H1 (cell line): Measurements from ENCODE around the gene TTL. TPM values are rescaled to one million over a fixed set of nuclear protein-coding genes. Genes with fewer than 3 reads are reported as not detected.

ENCODE experiments used
- CTCF ChIA-PET: fragments of 300-600 bp; sonication (Branson Sonifier 250); formaldehyde crosslinking; loops from one replicate; lab custom pipeline; 2021; ENCODE audit not compliant: partially characterized antibody; lab: Charles Lee
- POLR2A ChIA-PET: fragments of 300-600 bp; sonication (Branson Sonifier 250); formaldehyde crosslinking; loops from one replicate; lab custom pipeline; 2021; ENCODE audit warnings: inconsistent platforms; ENCODE audit not compliant: partially characterized antibody; lab: Charles Lee
- DNase-seq, 2 experiments: peaks; one replicate each; pipeline versions ENCODE4 v3.0.0 to v3.0.0-alpha.2; 2010 to 2022; ENCODE audit warnings: low spot score in 2 of 2, low read depth in 1 of 2, mixed read lengths in 1 of 2
- FAIRE-seq: peaks from 2 replicates; lab custom pipeline; 2011; peaks lifted over from hg19 to GRCh38; lab: Jason Lieb, UNC
- H2AFZ ChIP-seq: 2 replicates; pipeline ENCODE4 v1.8.1; 2012; ENCODE audit warnings: low read length, inconsistent platforms
- H2AK5ac ChIP-seq: 2 replicates; pipeline ENCODE4 v1.6.1; 2013; ENCODE audit warnings: low read depth, low read length
- H2BK120ac ChIP-seq: replicated peaks from 2 replicates; pipeline ENCODE3; 2013; ENCODE audit warnings: low read depth, low read length, inconsistent platforms
- H2BK12ac ChIP-seq: 2 replicates; pipeline ENCODE4 v1.6.1; 2013; ENCODE audit warnings: low read depth, low read length
- H2BK15ac ChIP-seq: 2 replicates; pipeline ENCODE4 v1.6.1; 2013; ENCODE audit warnings: low read length
- H2BK20ac ChIP-seq: 2 replicates; pipeline ENCODE4 v1.6.1; 2013; ENCODE audit warnings: low read length
- H2BK5ac ChIP-seq: 2 replicates; pipeline ENCODE4 v1.6.1; 2013; ENCODE audit warnings: low read depth, low read length
- H3K14ac ChIP-seq: 2 replicates; pipeline ENCODE4 v1.6.1; 2013; ENCODE audit warnings: inconsistent platforms; ENCODE audit not compliant: insufficient read length
- H3K18ac ChIP-seq: 2 replicates; pipeline ENCODE4 v1.6.1; 2013; ENCODE audit warnings: low read length; ENCODE audit errors: extremely low read depth
- H3K23ac ChIP-seq: 2 replicates; pipeline ENCODE4 v1.6.1; 2013; ENCODE audit warnings: inconsistent platforms; ENCODE audit not compliant: insufficient read length
- H3K23me2 ChIP-seq: 2 replicates; pipeline ENCODE4 v1.6.1; 2013; ENCODE audit warnings: low read depth, low read length
- H3K27ac ChIP-seq: 2 replicates; pipeline ENCODE4 v1.6.1; 2011; ENCODE audit warnings: low read depth, low read length, inconsistent platforms
- H3K27me3 ChIP-seq, 4 experiments: replicated peaks in 1 of 4; 1 replicate in 1 of 4; 2 replicates in 3 of 4; pipeline versions ENCODE4 v1.6.1 to v1.8.1; 2011 to 2013; ENCODE audit warnings: low read length in 3 of 4, mild to moderate bottlenecking in 3 of 4, inconsistent platforms in 2 of 4, mixed read lengths in 2 of 4, moderate library complexity in 1 of 4; ENCODE audit not compliant: control insufficient read depth in 3 of 4, insufficient read depth in 3 of 4; ENCODE audit errors: extremely low read depth in 1 of 4
- H3K36me3 ChIP-seq, 4 experiments: 2 replicates each; pipeline versions ENCODE4 v1.6.1 to v1.8.1; 2011 to 2013; ENCODE audit warnings: mild to moderate bottlenecking in 4 of 4, low read length in 3 of 4, moderate library complexity in 2 of 4, control low read depth in 1 of 4, inconsistent platforms in 1 of 4; ENCODE audit not compliant: insufficient read depth in 4 of 4, control insufficient read depth in 2 of 4
- H3K4ac ChIP-seq: replicated peaks from 2 replicates; pipeline ENCODE3; 2013; ENCODE audit warnings: low read length, low read depth, mixed read lengths, inconsistent platforms; ENCODE audit not compliant: insufficient read length
- H3K4me1 ChIP-seq, 4 experiments: replicated peaks in 1 of 4; 1 replicate in 1 of 4; 2 replicates in 3 of 4; pipeline versions ENCODE4 v1.6.1 to v1.8.1; 2011 to 2013; ENCODE audit warnings: low read length in 3 of 4, inconsistent platforms in 2 of 4, mixed read lengths in 1 of 4; ENCODE audit not compliant: insufficient read depth in 4 of 4, control insufficient read depth in 3 of 4
- H3K4me2 ChIP-seq, 2 experiments: 2 replicates each; pipeline versions ENCODE4 v1.6.1 to v1.8.1; 2011 to 2013; ENCODE audit warnings: low read depth in 2 of 2, low read length in 2 of 2, control low read depth in 1 of 2, inconsistent platforms in 1 of 2, mild to moderate bottlenecking in 1 of 2; ENCODE audit not compliant: insufficient read depth in 1 of 2
- H3K4me3 ChIP-seq, 4 experiments: fragments of 200-600, 300-600 bp in 1 of 4; sonication (generic), shearing (Covaris generic), sonication (Bioruptor Twin) in 1 of 4; 2 replicates each; pipeline versions ENCODE4 v1.5.1 to v1.8.1; 2011 to 2016; ENCODE audit warnings: low read length in 4 of 4, low read depth in 3 of 4, control low read depth in 2 of 4, inconsistent platforms in 2 of 4, mild to moderate bottlenecking in 2 of 4, mixed read lengths in 1 of 4, moderate library complexity in 1 of 4; ENCODE audit not compliant: insufficient read depth in 2 of 4; ENCODE audit errors: extremely low read depth in 1 of 4
- H3K56ac ChIP-seq: replicated peaks from 2 replicates; pipeline ENCODE3; 2013; ENCODE audit warnings: low read depth, mild to moderate bottlenecking, mixed read lengths, low read length, inconsistent platforms; ENCODE audit not compliant: insufficient read length
- H3K79me1 ChIP-seq: 2 replicates; pipeline ENCODE4 v1.6.1; 2013; ENCODE audit warnings: low read depth, low read length, control low read depth
- H3K79me2 ChIP-seq, 2 experiments: 2 replicates each; pipeline versions ENCODE4 v1.6.1 to v1.8.1; 2012 to 2013; ENCODE audit warnings: low read length in 2 of 2, mild to moderate bottlenecking in 2 of 2, inconsistent platforms in 1 of 2; ENCODE audit not compliant: insufficient read depth in 2 of 2, control insufficient read depth in 1 of 2
- H3K9ac ChIP-seq, 4 experiments: replicated peaks in 1 of 4; 1 replicate in 1 of 4; 2 replicates in 3 of 4; pipeline versions ENCODE4 v1.6.1 to v1.8.1; 2011 to 2013; ENCODE audit warnings: low read depth in 3 of 4, low read length in 3 of 4, control low read depth in 2 of 4, mild to moderate bottlenecking in 2 of 4, moderate library complexity in 2 of 4, inconsistent platforms in 1 of 4; ENCODE audit errors: extremely low read depth in 1 of 4
- H3K9me3 ChIP-seq, 2 experiments: 2 replicates each; pipeline versions ENCODE4 v1.6.1 to v1.8.1; 2012 to 2013; ENCODE audit warnings: mild to moderate bottlenecking in 2 of 2, moderate library complexity in 2 of 2, control low read depth in 1 of 2, inconsistent platforms in 1 of 2, low read depth in 1 of 2, low read length in 1 of 2, mixed read lengths in 1 of 2; ENCODE audit not compliant: insufficient read depth in 2 of 2
- H4K20me1 ChIP-seq, 2 experiments: replicated peaks in 1 of 2; 2 replicates each; pipeline versions ENCODE3 to v1.8.1; 2011 to 2013; ENCODE audit warnings: inconsistent platforms in 2 of 2, low read length in 2 of 2, mild to moderate bottlenecking in 1 of 2; ENCODE audit not compliant: insufficient read depth in 2 of 2, control insufficient read depth in 1 of 2
- H4K5ac ChIP-seq: 2 replicates; pipeline ENCODE4 v1.6.1; 2013; ENCODE audit warnings: low read length, low read depth, mixed read lengths, inconsistent platforms; ENCODE audit not compliant: insufficient read length
- H4K8ac ChIP-seq: 2 replicates; pipeline ENCODE4 v1.8.0; 2013; ENCODE audit warnings: mild to moderate bottlenecking, moderate library complexity, low read length, inconsistent platforms; ENCODE audit not compliant: insufficient read depth; ENCODE audit errors: extremely low read depth
- H4K91ac ChIP-seq: replicated peaks from 2 replicates; pipeline ENCODE3; 2013; ENCODE audit warnings: low read length, mixed read lengths, inconsistent platforms; ENCODE audit not compliant: insufficient read length
- CHD1 ChIP-seq: IDR thresholded peaks from 2 replicates; pipeline ENCODE4 v1.6.1; 2012; ENCODE audit warnings: low read depth, low read length, improper control_type of control experiment
- CREB1 ChIP-seq: IDR thresholded peaks from 2 replicates; pipeline ENCODE4 v1.6.1; 2012; ENCODE audit warnings: inconsistent platforms
- RNF2 ChIP-seq: fragments of 200-900, 300-1000 bp; sonication (generic); IDR thresholded peaks from 2 replicates; pipeline ENCODE4 v1.7.1; 2016; ENCODE audit warnings: borderline replicate concordance, low read depth, mild to moderate bottlenecking, antibody characterized with exemption, low read length; ENCODE audit not compliant: poor library complexity, severe bottlenecking; ENCODE audit errors: missing control alignments
- SIN3A ChIP-seq, 2 experiments: IDR thresholded peaks in 1 of 2; conservative IDR thresholded peaks in 1 of 2; 2 replicates each; pipeline ENCODE4 v1.6.1; 2011 to 2012; ENCODE audit warnings: low read length in 2 of 2, improper control_type of control experiment in 1 of 2, low read depth in 1 of 2, mild to moderate bottlenecking in 1 of 2
- WGBS, 2 experiments: shearing (Covaris generic) in 1 of 2; methylation state at CpG; one replicate each; pipeline versions ENCODE4 v1.1.6 to v1.1.7; 2013 to 2015; ENCODE audit warnings: low lambda C conversion rate in 2 of 2, mixed read lengths in 2 of 2, inconsistent platforms in 1 of 2, low coverage in 1 of 2, missing lambda C conversion rate in 1 of 2; ENCODE audit not compliant: insufficient replicate concordance in 2 of 2, insufficient coverage in 1 of 2, insufficient read length in 1 of 2; ENCODE audit errors: extremely low coverage in 1 of 2, missing lambda C conversion rate in 1 of 2; 5-methylcytosine and 5-hydroxymethylcytosine counted together
- polyA plus RNA-seq, 7 experiments: library from polyadenylated mRNA; depleted of rRNA in 3 of 7; stranded (reverse) in 5 of 7; unstranded in 2 of 7; fragments of >200 nt in 5 of 7; fragments of 200-250 nt in 2 of 7; gene quantifications; 1 replicate in 5 of 7; 2 replicates in 1 of 7; 4 replicates in 1 of 7; pipeline versions ENCODE4 v1.2.1 to v1.2.3, GENCODE V29; 2011 to 2013; ENCODE audit warnings: missing spikeins in 2 of 7, mixed read lengths in 2 of 7
- total RNA-seq: library from RNA; stranded (reverse); fragmentation: NEBNext Ultra II Directional; extraction: Animal tissue kit (Norgen Biotek cat#: 25700); gene quantifications from 2 replicates; pipeline ENCODE4 v1.2.1, GENCODE V29; 2021

TTL gene
- total and polyA plus RNA-seq, 2 of the 8 experiments (the other 6 are each of a cell fraction or from before 2014, with no cell fraction given) = 17.5 to 57.1 TPM

GRCh38 chr2:112583497-112584133, 101.7 kb downstream of the TTL start:
- CTCF ChIA-PET = interaction anchor here (0.8 to 2.8 kb wide), 11 partner anchors 10 to 641 kb away, joined by 3 to 11 read pairs (median 3); no protein-coding TSS in a partner anchor
- DNase-seq (no peak), FAIRE-seq (no peak)
- Histone ChIP-seq H3K4me1 (peaks cover 0 to 4% (median 2%) of the 10 kb centered on the region in 4 experiments; a peak in 4 of 7 replicates), H3K27ac (peak overlapping the region; percentile 96), H3K23me2 (peaks cover 9% of the 10 kb centered on the region; the same call in 1 of the 2 replicates), H2AK5ac (no peak overlapping the region), H3K14ac (no peak overlapping the region), H3K23ac (no peak overlapping the region), H3K79me1 (no peaks in the 10 kb centered on the region), H4K5ac (peak overlapping the region; percentile 99), H2AFZ (peak overlapping the region; percentile 98), H4K20me1 (no peaks in the 10 kb centered on the region), H4K8ac (peak overlapping the region; percentile 93; the same call in 1 of the 2 replicates), H2BK12ac (no peak overlapping the region; the same call in 1 of the 2 replicates), H2BK120ac (no peak overlapping the region), H3K4me3 (peak overlapping the region; percentile 82 to 93 (median 88)), H3K18ac (peak overlapping the region; percentile 98), H4K91ac (peak overlapping the region; percentile 63), H2BK20ac (no peak overlapping the region), H2BK15ac (no peak overlapping the region), H2BK5ac (peak overlapping the region; percentile 99), H3K36me3 (peaks cover 0 to 8% (median 2%) of the 10 kb centered on the region in 4 experiments; a peak in 5 of 8 replicates), H3K9ac (peak overlapping the region; percentile 59 to 95 (median 81)), H3K4me2 (peak overlapping the region; percentile 72 to 80), H3K9me3 (no peaks in the 10 kb centered on the region), H3K4ac (peak overlapping the region; percentile 47), H3K79me2 (no peaks in the 10 kb centered on the region), H3K27me3 (no peaks in the 10 kb centered on the region), H3K56ac (peak overlapping the region; percentile 43)
- WGBS, 2 experiments = 42% methylated on average over 19 of the region's 19 CpGs; no CpG with 5 or more reads in 1 of the 2 experiments
- POLR2A ChIA-PET = interaction anchor here (1.1 to 1.4 kb wide), 3 partner anchors 40 to 87 kb away, joined by 3 to 5 read pairs (median 3); no protein-coding TSS in a partner anchor
- no peak for TF ChIP-seq RNF2
- TF ChIP-seq CHD1 = no peak
- peak in 1 of 2 experiments; percentile 13; a peak in 1 of 4 replicates for TF ChIP-seq SIN3A (conservative IDR thresholded peaks at IDR 0.05 in 1 of 2, IDR thresholded peaks at IDR 0.05 in 1 of 2; ENCODE audit: low read depth in 1 of 2, low read length in 2 of 2)
- no peak for TF ChIP-seq CREB1
